GM21423 (cell line): ENCODE data around the gene TUBGCP3.
"Not testable (repeated sequence)": the region's sequence is repeated elsewhere in the genome, so short reads cannot be mapped to it uniquely, and the experiment has no call there.

Source experiments
- ATAC-seq: cut with Tn5 transposase; IDR thresholded peaks from one replicate; pipeline ENCODE4 v1.9.1; 2021; ENCODE audit warnings: mild to moderate bottlenecking, moderate library complexity; ENCODE audit not compliant: unreplicated experiment

TUBGCP3 gene

DNA sequence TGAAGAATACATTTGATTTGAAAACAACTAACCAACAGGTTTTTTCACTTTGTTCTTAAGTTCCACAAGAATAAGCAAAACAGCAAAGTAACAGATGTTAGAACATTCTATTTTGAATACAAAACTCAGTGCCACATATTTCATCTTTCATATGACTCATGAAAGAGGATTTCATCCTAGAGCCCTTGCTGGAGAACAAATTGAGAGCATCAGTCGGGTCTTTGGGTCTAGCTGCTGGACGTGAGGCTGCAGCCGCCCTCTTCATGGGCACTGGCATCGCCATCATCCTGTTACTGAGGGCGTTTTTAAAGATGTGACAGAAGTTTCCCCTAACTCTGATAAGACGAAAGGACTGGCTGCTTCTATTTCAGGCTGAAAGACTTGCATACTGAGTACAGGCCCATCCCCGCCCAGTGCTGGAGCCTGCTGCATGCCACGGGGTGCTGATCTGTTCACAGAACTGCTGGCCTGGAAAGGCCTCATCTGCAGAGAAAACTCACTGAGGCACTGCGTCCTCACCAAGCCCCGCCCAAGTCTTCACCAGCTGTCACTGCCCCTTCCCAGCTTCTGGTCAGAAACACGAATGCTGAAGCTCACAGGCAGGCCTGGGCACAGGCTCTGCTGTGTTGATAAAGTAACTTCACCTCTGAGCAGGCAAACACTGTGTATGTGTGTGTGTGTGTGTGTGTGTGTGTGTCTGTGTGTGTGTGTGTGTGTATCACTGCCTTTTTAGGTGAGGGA, 101.4 kb downstream of the TUBGCP3 start:
- no peak for ATAC-seq

DNA sequence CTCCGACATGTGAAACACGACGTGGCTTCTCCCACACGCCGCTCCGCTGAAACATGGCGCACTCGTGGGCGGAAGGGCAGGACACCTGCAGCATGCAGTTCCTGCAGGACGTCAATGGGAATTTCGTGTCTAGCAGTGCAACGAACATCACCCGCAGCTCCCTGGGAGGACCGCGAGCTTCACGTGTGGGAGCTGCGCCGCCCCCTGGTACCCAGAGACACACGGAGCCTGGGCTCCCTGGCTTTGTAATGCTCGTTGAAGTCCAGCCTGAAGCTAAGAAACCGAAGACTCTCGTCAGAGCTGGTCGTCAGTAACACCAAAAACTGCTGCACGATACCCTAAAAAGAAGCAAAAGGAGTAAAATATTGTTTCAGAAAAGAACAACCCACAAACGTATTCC, 102.1 kb downstream of the TUBGCP3 start:
- ATAC-seq, result not testable (repeated sequence)

DNA sequence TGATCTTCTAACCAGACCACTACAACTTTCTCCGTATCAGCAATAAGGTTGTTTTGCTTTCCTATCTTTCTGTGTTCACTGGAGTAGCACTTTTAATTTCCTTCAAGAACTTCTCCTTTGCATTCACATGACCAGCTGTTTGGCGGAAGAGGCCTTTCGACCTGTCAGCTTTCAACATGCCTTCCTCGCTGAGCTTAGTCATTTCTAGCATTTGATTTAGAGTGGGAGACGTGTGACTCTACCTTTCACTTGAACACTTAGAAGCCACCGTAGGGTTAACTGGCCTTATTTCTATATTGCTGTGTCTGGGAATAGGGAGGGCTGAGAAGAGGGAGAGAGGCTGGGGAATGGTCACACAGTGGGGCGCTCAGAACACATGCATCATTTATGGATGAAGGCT, 104.7 kb downstream of the TUBGCP3 start:
- no peak for ATAC-seq

DNA sequence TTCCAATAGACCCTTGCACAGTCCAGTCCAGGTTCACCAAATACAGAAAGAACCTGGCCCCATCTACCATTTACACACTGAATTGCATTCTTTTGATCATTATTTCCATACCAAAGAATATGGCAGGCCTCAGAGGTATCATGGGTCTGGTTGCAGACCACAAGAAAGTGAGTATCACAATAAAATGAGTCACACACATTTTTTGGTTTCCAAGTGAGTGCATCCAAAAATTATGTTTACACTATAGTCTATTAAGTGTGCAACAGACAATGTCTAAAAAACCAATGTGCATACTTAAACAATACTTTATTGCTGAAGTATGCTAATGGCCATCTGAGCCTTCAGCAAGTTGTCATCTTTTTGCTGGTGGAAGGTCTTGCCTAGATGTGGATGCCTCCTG, 106.5 kb downstream of the TUBGCP3 start:
- no peak for ATAC-seq

DNA sequence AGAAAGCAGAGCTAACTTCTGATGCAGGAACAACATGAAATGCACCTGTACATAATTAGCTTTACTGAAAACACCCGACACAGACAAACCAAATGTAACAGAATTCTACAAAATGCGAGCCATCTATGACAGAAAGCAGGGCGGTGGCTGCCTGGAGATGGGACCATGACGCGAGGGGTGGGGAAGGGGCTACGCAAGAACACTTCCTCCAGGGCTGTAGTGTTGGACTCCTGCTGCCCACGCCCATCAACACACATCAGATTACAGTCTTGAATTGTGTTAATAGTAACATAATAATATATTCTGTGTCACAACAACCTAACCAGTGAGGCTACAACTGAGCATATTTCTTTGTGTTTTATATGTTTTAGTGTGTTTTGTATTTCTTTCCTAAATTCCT, 108.6 kb downstream of the TUBGCP3 start:
- no peak for ATAC-seq

DNA sequence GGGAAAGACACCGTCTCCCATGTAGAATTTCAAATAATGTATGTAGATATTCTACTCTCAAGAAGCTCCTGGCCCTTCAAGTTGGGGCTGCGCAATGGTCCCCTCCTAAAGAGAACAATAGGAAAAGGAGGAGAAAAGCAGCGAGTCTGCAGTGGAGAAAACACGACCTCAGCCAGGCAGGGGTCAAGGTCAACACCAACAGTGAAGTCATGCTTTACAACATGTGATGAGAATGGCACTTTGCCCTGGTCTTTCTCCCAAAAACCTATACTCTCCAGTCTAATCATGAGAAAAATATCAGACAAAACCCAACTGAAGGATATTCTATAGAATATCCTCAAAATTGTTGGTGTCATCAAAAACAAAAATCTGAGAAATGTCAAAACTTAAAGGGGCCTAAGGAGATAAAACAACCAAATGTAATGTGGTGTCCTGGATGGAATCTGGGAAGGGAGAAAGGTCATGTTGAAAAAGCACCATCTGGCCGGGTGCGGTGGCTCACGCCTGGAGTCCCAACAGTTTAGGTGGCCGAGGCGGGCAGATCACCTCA, 110.8 kb downstream of the TUBGCP3 start:
- no peak for ATAC-seq

DNA sequence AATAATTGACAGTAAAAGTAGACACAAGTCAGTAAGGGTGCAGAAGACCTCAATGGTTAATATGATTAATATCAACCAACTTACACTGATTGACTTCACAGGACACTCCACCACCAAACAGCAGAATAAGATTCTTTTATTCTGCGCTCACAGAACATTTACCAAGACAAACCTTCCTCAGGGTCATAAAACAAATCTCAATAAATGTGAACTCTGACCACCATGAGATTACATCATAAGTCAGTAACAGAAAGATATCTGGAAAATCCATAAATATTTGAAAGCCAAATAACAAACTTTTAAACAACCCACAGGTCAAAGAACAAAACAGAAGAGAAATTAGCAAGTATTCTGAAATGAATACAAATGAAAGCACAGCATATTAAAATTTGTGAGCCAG, 112.1 kb downstream of the TUBGCP3 start:
- no peak for ATAC-seq

DNA sequence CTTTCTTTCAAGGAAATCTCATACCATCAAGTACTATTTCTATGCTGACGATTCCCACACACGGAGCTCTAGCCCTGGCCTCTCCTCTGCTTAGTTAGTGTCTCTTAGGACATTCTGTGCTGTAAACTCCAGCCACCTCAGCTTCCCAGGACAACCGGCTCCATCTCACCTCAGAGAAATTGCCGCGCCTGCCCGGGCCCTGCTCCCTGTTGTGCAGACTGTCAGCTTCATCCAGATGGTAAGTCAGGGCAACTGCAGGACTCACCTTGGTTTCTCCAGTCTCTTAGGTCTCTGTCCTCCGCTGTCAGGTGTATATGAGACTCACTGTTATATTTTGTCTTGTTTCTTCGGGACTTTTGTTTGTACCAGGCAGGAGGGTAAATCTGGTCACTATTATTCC, 113.1 kb downstream of the TUBGCP3 start:
- ATAC-seq, result no peak

DNA sequence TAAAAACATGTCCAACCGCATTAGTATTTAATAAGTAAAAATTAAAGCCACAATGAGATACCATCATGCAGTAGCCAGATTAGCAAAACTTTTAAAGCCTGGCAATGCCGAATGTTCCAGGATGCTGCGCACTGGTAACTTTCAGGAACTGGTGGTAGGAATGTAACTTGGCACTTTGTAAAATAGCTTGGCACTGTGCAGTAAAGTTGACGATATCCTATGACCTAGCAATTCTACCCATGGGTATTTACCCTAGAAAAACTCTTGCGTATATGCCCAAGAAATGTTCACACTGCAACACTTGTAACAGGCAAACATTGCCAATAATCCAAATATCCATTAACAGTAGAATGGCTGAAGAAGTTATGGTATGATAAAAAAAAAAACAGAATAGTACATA, 114.1 kb downstream of the TUBGCP3 start:
- ATAC-seq, result no peak

DNA sequence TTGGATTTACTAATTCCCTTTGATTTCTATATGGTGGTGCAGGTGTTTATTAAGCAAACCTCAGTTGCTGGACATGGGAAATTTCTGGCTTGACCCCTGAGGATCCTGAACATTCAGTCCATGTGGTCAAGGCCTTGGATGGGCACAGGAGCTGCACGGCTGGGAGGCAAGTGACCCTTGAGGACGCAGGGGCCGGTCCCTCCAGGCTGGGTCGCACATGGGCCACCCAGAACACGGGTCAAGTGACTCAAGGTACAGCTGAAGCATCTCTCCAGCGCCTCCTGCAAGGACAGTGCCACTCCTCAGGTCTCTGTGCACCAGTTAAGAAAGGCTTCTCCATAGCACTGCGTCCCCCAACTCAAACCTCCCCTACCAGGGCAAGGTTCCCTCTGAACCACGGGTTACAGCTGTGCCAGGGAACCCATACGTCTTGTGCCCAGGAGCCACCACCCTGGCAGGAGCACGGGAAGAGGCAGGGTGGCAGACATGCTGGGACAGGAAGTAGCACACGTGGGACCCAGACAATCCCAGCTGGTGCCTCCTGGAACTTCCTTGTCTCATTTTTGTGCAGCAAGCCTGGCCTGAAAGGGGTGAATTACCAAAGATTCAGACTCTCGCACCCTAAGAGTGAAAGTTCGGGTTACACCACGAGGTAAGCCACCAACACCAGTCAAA, 118.7 kb downstream of the TUBGCP3 start:
- ATAC-seq, result no peak

DNA sequence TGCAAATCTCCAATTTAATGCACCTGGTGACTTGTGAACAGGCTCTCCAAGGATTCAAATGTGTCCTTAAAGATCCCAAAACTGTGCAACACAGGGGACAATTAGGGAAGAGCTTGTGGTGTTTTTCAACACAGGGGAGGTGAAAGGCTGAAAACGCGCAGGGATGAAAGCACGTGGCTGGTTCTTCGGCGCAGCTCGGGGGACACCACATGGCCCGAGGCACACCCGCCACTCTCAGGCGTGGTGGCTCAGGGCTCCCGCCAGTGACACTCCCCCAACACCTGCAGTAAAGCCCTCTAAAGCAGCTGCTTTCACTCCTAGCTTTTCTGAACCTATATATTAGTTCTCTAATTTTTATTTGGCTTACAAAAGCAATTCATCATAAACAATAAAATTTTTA, 119.9 kb downstream of the TUBGCP3 start:
- no peak for ATAC-seq

DNA sequence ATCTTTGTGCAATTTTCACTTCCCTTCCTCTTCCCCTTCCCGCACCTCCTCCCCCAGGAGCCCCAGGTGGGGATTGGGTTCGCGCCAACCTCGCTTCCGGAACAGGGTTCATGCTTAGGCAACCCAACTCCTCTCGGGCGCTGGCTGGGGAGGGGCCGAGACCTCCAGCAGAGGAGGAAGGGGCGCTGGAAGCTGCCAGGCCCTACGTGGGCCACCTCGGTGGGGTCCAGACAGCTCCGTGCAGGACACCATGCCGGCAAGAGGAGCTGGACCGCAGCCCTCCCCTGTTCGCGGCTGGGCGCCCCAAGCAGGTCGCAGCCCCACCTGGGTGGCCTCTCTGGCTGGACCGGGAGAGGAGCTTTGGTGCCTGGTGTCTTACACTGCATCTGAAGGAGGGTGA, 120.7 kb downstream of the TUBGCP3 start:
- ATAC-seq, result no peak

DNA sequence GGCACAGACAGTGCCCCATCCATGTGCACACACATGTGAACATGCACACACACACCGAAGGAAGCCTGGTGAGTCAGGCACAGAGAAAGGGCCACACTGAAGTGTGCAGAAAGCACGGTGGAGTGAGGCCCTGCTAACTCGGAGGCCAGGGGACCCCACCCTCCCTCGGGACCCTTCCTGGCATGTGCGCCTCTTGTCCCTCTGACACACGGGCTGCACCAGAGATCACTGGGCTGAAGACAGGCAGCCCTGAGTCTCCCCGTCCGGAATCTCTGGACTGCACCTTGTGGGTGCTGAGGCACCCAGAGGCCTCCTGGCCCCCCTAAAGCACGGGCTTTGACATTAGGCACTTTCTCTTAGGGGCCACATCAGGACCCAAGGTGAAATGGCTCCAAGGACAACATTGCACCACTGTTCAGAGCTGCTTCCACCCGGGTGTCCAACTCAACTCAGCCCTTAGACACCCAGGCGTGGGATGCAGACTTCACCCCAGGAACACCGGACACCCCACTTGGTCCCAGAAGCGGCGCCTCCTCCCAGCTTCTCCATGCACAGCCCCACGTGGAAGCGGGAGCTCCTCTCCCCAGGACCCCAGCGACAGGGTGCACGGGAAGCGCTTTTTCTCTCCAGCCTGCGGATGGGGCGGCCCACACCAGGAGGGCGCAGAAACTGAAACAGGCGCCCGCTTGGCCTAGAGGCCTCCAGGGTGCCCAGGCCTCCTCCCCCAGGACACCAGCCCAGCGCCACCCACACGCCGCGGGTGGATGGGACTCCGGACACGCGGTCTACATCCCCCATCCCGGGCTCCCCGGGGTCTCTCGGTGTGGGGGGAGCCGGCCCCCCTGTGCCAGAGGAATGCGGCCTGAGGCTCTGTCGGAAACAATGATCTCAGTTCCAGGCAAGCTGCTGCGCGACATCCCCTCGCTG, 121.6 kb downstream of the TUBGCP3 start:
- no peak for ATAC-seq

DNA sequence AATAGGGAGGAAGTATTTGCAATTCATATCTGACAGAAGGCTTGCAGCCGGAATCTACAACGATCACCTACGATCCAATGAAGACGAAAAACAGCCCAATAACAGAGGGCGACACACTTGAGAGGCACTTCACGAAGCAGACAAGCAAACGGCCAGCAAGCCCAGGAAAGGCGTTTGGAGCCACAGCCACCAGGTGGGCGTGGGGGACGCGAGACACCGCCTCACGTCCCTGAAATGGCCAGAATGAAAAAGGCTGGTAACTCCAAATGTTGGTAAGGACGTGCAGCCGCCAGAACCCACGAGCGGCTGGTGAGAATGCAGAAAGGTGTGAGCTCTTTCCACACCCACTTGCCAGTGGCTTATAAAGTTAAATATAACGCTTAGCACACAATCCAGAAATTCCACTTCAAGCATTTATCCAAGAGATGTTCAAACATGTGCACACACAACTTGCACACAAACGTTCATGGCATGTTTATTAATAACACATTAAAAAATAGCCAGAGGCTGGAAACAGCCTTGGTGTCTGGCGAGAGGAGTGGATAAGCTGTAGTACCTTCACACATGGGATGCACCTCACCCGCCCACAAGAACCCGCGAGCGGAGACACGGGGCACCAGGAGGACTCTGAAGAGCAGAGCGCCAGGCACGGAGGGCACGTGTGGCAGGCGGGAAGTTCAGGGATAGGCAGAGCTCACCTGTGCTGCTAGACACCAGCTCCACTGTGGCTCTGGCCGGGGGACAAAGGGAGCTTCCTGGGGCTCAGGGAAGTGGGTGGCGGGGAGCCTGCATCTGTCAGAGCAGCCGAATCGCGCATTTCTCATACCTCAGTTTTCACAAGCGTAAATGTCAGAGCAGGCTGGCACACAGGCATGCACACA, 122.5 kb downstream of the TUBGCP3 start:
- ATAC-seq, result no peak

DNA sequence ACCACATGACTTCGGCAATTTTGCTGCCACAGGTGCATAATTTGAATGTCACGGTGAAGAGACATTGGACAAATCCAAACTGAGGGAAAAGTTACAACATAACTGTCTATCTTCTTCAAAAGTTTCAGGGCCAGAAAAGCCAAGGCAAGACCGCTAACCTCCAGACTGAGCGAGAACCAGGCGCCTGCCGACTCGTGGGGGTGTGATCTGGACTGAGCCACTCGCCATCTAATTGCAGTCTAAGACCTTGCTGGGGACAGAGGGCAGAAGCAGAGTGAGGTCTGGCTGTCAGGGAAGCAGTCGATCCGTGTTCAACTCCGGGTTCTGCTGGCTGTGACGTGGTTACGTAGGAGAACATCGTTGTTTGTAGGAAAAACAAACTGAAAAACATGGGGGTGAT, 123.2 kb downstream of the TUBGCP3 start:
- no peak for ATAC-seq

DNA sequence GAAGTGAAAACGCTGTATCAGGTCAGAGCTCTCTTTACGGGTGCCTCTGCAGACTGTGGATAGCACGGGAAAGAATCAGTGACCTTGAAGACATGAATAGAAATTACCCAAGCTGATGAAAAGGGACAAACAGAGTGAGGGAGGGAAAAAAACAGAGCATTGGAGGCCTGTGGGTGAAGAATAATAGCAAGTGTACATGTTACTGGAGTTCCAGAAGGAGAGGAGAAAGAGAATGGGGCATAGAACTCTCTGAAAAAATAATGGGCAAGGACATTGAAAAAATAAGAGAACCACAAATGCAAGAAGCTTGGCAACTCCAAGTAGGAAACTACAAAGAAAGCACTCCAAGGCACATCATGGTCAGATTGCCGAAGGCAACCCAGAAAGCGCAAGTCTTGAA, 125.5 kb downstream of the TUBGCP3 start:
- no peak for ATAC-seq

DNA sequence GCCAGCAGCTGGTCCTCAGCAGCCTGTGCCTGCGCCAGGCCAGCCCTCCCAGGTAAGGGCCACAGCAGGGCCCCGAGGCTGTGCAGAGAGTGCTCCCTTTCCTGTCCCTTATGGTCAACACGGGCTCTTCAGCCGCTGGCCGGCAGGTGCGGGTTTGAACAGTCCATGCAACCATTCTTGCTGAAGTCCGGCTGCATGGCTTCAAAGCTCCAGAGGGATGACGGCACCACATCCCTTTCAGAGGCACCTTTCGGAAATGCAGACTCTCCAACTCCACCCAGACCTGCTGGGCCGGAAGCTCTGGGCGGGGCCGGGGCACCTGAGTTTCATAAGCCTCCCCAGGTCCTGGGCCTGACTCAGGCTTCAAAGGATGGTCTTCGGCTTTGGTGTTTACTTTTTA, 130.5 kb downstream of the TUBGCP3 start:
- no peak for ATAC-seq

DNA sequence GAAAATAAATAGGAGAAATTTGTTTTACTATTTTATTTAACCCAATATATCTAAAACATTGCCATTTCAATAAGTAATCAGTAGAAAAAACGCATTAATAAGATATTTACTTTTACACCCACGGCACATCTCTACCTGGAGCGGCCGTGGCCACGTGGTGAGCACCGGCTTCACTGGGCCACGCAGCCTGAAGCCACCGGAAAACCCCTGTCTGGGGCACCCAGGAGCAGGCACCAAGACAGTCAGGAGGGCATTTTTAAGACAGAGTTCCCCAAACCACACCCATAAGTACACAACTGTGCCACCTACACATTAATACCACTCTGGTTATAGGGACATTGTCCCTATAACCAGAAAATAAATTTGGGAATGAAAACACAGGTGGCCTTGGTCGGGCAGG, 130.9 kb downstream of the TUBGCP3 start:
- ATAC-seq, result no peak

DNA sequence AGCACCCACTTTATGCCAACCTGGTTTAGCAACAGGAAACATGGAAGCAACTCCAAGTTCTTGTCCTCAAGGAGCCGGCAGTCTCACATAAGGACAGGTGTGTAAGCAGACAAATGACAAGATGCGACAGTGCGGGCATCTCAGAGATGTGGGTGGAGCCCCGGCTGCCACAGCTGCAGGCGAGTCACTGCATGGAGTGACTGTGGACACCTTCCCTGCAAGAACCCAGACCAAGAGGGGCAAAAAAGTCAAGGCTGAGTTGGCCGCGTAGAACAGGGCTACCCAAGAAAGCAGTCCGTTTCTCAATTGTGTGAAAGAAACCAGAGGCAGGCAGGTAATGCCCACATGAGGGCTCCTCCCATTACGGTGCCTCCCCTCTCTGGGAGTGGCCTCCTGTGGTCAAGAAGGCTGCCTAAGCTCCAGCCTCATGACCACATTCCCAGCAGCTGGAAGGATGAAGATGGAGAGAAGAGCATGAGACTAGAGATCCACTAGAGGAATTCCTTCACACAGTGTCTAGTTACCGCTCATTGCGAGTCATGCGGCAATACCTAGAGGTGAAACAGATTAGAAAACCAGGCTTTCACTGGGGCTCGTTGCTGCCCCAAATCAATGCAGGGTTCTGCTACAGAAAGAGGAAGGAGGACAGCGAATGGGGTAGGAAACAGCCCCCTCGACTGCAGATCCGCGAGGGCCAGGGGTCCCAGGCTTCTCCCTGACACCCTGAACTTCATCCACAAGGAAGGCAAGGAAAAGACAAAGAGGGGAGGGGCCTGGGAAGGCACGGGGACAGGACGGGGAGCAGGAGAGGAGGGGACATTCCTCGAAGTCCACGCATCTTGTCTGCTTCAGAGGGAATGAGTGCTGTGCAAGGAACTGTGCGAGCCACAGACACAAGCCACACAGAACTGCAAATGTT, 131.6 kb downstream of the TUBGCP3 start:
- ATAC-seq, result no peak
